ENCODE data around the gene STAT3.

DNA sequence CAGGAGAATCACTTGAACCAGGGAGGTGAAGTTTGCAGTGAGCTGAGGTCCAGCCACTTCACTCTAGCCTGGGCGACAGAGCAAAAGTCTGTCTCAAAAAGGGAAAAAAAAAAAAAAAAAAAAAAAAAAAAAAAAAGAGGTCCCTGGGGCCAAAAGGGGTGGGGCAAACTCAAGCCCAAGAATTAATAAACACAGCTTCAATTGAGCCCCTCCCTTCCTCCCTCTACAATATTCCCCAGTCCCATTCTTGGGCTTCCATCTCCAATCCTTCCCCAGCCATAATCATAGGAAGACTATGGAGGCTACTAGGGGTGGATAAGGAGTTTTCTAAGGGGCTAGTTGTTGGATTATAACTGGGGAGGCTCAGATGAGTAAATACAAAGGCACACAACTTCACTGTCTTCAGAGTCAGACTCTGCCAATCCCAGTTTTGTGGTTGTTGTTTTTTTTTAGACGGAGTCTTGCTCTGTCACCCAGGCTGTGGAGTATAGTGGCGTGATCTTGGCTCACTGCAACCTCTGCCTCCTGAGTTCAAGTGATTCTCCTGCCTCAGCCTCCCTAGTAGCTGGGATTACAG is 25.3 kb upstream of the STAT3 start:
- TF ChIP-seq CTCF (conservative IDR thresholded peaks at IDR 0.05; ENCODE audit: low read length): no peak
- no peak for TF ChIP-seq EZH2phosphoT487 (IDR thresholded peaks at IDR 0.05; ENCODE audit: borderline replicate concordance, low read depth, low read length)
